OCI-LY7 (cell line): ENCODE results near the gene LEMD2. TPM values are rescaled to one million over a fixed set of nuclear protein-coding genes. Genes with fewer than 3 reads are reported as not detected.

Source experiments
- BruUV-seq: library from RNA; stranded (reverse); fragments of 400-500 nt; replicated peaks from 2 replicates; lab custom pipeline; 2021; lab: Mats Ljungman, UMichigan
- CTCF ChIA-PET: fragments of 300-600 bp; sonication (Branson Sonifier 250); formaldehyde crosslinking; loops from one replicate; lab custom pipeline; 2022; ENCODE audit warnings: antibody characterized with exemption; ENCODE audit not compliant: unreplicated experiment; lab: Charles Lee
- POLR2A ChIA-PET: fragments of 300-600 bp; sonication (Branson Sonifier 250); formaldehyde crosslinking; loops from one replicate; lab custom pipeline; 2022; ENCODE audit warnings: antibody characterized with exemption; lab: Charles Lee
- DNase-seq: peaks from one replicate; pipeline ENCODE4 v3.0.0-alpha.2; 2015; ENCODE audit warnings: low spot score
- H2AFZ ChIP-seq: fragments of 200-600 bp; sonication (generic), shearing (Covaris generic); 2 replicates; pipeline ENCODE4 v1.6.1; 2014; ENCODE audit warnings: mild to moderate bottlenecking, antibody characterized with exemption, low read length, moderate library complexity
- H3K27ac ChIP-seq: fragments of 200-600 bp; sonication (generic); 2 replicates; pipeline ENCODE4 v1.5.1; 2014; ENCODE audit warnings: mixed run types, low read depth, mild to moderate bottlenecking, moderate library complexity, low read length, inconsistent platforms; ENCODE audit not compliant: poor library complexity, severe bottlenecking
- H3K36me3 ChIP-seq: fragments of 200-600 bp; sonication (generic); 2 replicates; pipeline ENCODE4 v1.6.1; 2014; ENCODE audit warnings: mild to moderate bottlenecking, antibody characterized with exemption, low read length, moderate library complexity, mixed read lengths; ENCODE audit not compliant: insufficient read depth
- H3K4me1 ChIP-seq: fragments of 200-600 bp; sonication (generic); 2 replicates; pipeline ENCODE4 v1.5.1; 2014; ENCODE audit warnings: mild to moderate bottlenecking, low read length; ENCODE audit not compliant: insufficient read depth, poor library complexity, severe bottlenecking
- H3K4me2 ChIP-seq: fragments of 200-600 bp; sonication (generic); 2 replicates; pipeline ENCODE4 v1.6.1; 2014; ENCODE audit warnings: mild to moderate bottlenecking, low read length
- H3K4me3 ChIP-seq: fragments of 200-600 bp; sonication (generic); 2 replicates; pipeline ENCODE4 v1.5.1; 2014; ENCODE audit warnings: mild to moderate bottlenecking, low read depth, low read length; ENCODE audit not compliant: poor library complexity, severe bottlenecking
- H3K79me2 ChIP-seq: fragments of 200-600 bp; sonication (generic); 2 replicates; pipeline ENCODE4 v1.6.1; 2016; ENCODE audit warnings: low read depth, mild to moderate bottlenecking, low read length, moderate library complexity, mixed read lengths; ENCODE audit not compliant: insufficient read depth
- H3K9me2 ChIP-seq: fragments of 200-600 bp; sonication (generic); 2 replicates; pipeline ENCODE4 v1.6.1; 2016; ENCODE audit warnings: mild to moderate bottlenecking, low read length, mixed read lengths; ENCODE audit not compliant: insufficient read depth
- H3K9me3 ChIP-seq: fragments of 200-600 bp; sonication (generic); 2 replicates; pipeline ENCODE4 v1.6.1; 2014; ENCODE audit warnings: mild to moderate bottlenecking, mixed run types, low read length, mixed read lengths
- H4K20me1 ChIP-seq: fragments of 200-600 bp; sonication (generic); 2 replicates; pipeline ENCODE4 v1.6.1; 2014; ENCODE audit warnings: mild to moderate bottlenecking, antibody characterized with exemption, low read length, moderate library complexity, mixed read lengths; ENCODE audit not compliant: insufficient read depth
- CTCF ChIP-seq: fragments of 200-600 bp; sonication (generic); conservative IDR thresholded peaks from 2 replicates; pipeline ENCODE4 v1.5.1; 2014; ENCODE audit warnings: mild to moderate bottlenecking, antibody characterized with exemption, low read length, moderate library complexity, mixed read lengths
- EZH2phosphoT487 ChIP-seq: fragments of 200-600 bp; sonication (generic); IDR thresholded peaks from 2 replicates; pipeline ENCODE4 v1.6.1; 2018; ENCODE audit warnings: low read depth, borderline replicate concordance, mild to moderate bottlenecking, mixed run types, antibody characterized with exemption, low read length, moderate library complexity, mixed read lengths
- intact Hi-C: fragments of 100-400 bp; cut with micrococcal nuclease; formaldehyde crosslinking; loops from one replicate; pipeline ENCODE4 v1.10.0; 2022; ENCODE audit not compliant: unreplicated experiment
- total RNA-seq, 2 experiments: library from RNA; depleted of rRNA in 1 of 2; stranded (reverse); fragments of >200 nt in 1 of 2; shearing (Covaris generic) in 1 of 2; gene quantifications; 2 replicates each; pipeline ENCODE4 v1.2.3, GENCODE V29; 2014 to 2022

The LEMD2 gene
- total RNA-seq, 2 experiments from 2014 or later, result 59.2 to 66.9 TPM

DNA sequence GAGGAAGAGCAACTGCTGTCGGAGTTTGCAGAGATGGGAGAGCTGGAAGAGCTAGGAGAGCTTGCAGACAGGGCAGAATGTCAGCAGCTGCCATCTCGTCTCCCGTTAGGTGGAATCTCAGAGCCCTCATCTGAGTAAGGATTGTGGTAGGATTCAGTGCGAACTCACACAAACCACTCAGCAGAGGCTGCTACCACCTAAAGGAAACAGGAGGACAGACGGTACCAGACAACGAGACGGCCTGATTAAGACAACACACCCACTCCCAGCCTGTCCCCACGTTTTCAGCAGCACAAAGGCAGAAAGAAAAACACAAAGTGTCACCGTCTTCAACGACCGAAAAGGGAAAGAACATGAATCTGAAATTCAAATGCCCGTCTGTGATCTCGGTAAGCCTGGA is 4.1 kb downstream of the LEMD2 start:
- Histone ChIP-seq H3K36me3 (peaks cover 68% of the 10 kb centered on the region), H3K4me2 (no peak overlapping the region), H3K9me3 (no peaks in the 10 kb centered on the region), H3K79me2 (peaks cover 20% of the 10 kb centered on the region; the same call in 1 of the 2 replicates), H4K20me1 (peaks cover 14% of the 10 kb centered on the region; the same call in 1 of the 2 replicates), H3K27ac (no peak overlapping the region), H3K4me1 (peaks cover 23% of the 10 kb centered on the region), H2AFZ (no peak overlapping the region), H3K9me2 (no peaks in the 10 kb centered on the region), H3K4me3 (no peak overlapping the region)
- ChIA-PET CTCF (no interaction called here), POLR2A (no interaction called here)
- DNase-seq, result no peak
- intact Hi-C loops, result loop anchor here (5.0 kb wide), 1 partner anchor 368 kb away; no protein-coding TSS in a partner anchor
- BruUV-seq, result no TSS peak
- TF ChIP-seq EZH2phosphoT487 (no peak), CTCF (no peak)

GRCh38 chr6:33783781-33784520 is 5.0 kb downstream of the LEMD2 start:
- H3K27ac ChIP-seq, result no peak overlapping the region
- peaks cover 20% of the 10 kb centered on the region; the same call in 1 of the 2 replicates for H3K79me2 ChIP-seq
- ChIA-PET POLR2A (no interaction called here), CTCF (no interaction called here)
- intact Hi-C loops, result no loop called here
- no peak overlapping the region for H2AFZ ChIP-seq
- no TSS peak for BruUV-seq
- no peak for TF ChIP-seq CTCF
- TF ChIP-seq EZH2phosphoT487, result no peak
- DNase-seq, result no peak
- H3K4me1 ChIP-seq, result peaks cover 23% of the 10 kb centered on the region
- no peaks in the 10 kb centered on the region for H3K9me2 ChIP-seq
- no peaks in the 10 kb centered on the region for H3K9me3 ChIP-seq
- H3K4me3 ChIP-seq, result no peak overlapping the region
- peaks cover 77% of the 10 kb centered on the region for H3K36me3 ChIP-seq
- no peak overlapping the region for H3K4me2 ChIP-seq
- H4K20me1 ChIP-seq, result peaks cover 14% of the 10 kb centered on the region; the same call in 1 of the 2 replicates

DNA sequence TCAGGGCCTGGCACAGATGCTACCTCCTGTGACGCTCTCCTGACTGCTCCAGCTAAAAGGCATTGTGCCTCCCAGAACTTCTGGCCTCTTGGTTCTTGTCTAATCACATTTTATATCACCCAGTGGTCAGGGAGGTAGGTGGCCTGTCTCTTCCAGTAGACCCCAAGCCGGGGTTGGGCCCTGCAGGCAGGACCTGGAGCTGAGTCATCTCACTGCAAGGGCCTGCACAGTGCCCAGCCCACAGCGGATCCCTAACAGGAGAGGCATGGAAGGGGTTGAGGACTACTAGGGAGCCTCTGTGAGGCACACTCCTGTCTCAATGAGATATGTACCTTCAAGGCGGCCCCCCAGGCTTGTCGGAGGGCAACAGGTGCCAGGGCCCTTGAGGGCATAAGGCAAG is 6.4 kb downstream of the LEMD2 start:
- no TSS peak for BruUV-seq
- peaks cover 20% of the 10 kb centered on the region for H3K4me1 ChIP-seq
- intact Hi-C loops, result no loop called here
- POLR2A ChIA-PET, result no interaction called here
- DNase-seq, result no peak
- H4K20me1 ChIP-seq, result peaks cover 11% of the 10 kb centered on the region; the same call in 1 of the 2 replicates
- no peaks in the 10 kb centered on the region for H3K9me2 ChIP-seq
- no peak overlapping the region for H3K27ac ChIP-seq
- no peak overlapping the region for H3K4me3 ChIP-seq
- no peaks in the 10 kb centered on the region for H3K9me3 ChIP-seq
- TF ChIP-seq EZH2phosphoT487, result no peak
- no peak for TF ChIP-seq CTCF
- peaks cover 90% of the 10 kb centered on the region for H3K36me3 ChIP-seq
- no peak overlapping the region for H2AFZ ChIP-seq
- no peak overlapping the region for H3K4me2 ChIP-seq
- CTCF ChIA-PET, result no interaction called here
- peaks cover 15% of the 10 kb centered on the region; the same call in 1 of the 2 replicates for H3K79me2 ChIP-seq
